DND-41 (cell line): Measurements from ENCODE around the gene ASIP.

ENCODE experiments used
- CTCF ChIP-seq: IDR thresholded peaks from 2 replicates; pipeline ENCODE4 v1.5.1; 2012; ENCODE audit warnings: borderline replicate concordance, low read length, moderate library complexity, mild to moderate bottlenecking; ENCODE audit not compliant: poor library complexity, severe bottlenecking; ENCODE audit errors: extremely low read depth
- EZH2 ChIP-seq: IDR thresholded peaks from 3 replicates; pipeline ENCODE4 v1.6.1; 2012; ENCODE audit warnings: borderline replicate concordance, low read depth, mild to moderate bottlenecking, moderate library complexity, low read length, inconsistent platforms; ENCODE audit not compliant: severe bottlenecking

GRCh38 chr20:34310481-34311117 lies 69.4 kb downstream of the ASIP start:
- TF ChIP-seq CTCF (no peak), EZH2 (no peak)
